GM10266 (cell line): ENCODE measurements around the gene XRCC3.

Experiments
- DNase-seq: peaks from one replicate; pipeline ENCODE4 v3.0.0; 2012; ENCODE audit errors: extremely low spot score
- TF ChIP-seq, protein P1 (sequence below): IDR thresholded peaks from 2 replicates; pipeline ENCODE4 v1.5.1; 2012; ENCODE audit warnings: mild to moderate bottlenecking, low read depth; ENCODE audit not compliant: control insufficient read depth, insufficient read depth; ENCODE audit errors: missing control alignments

Gene XRCC3

DNA sequence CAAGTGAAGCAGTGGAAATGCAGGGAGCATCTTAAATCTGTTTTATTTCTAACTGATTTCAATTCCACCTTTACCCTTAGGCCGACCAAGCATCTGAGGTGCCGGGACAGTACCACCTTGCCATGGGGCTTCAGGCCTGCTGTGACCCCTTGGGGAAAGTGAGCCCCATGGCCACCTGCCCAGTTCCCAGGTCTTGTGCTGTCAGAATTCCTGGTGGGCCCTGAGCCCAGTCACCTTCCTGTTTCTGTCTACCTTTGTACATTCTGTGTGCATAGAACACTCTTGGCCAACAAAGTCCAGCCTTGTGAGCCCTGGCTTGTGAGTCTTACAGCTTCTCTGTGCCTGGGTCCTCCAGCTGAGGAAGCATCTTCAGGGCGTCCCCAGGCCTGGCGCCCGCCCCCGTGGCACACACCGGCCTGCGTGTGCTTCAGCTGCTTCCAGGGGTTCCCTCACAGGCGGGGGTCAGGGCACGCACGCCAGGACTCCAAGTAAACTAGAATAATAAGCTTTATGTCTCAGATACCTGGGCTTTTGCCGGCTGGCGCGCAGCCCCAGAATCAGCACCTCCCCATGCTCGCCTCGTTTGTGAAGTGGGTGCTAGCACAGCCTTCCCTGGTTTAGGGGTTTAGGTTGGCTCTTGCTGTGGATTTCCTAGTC is 10.6 kb upstream of the XRCC3 start:
- DNase-seq: no peak
- TF ChIP-seq, protein P1, sequence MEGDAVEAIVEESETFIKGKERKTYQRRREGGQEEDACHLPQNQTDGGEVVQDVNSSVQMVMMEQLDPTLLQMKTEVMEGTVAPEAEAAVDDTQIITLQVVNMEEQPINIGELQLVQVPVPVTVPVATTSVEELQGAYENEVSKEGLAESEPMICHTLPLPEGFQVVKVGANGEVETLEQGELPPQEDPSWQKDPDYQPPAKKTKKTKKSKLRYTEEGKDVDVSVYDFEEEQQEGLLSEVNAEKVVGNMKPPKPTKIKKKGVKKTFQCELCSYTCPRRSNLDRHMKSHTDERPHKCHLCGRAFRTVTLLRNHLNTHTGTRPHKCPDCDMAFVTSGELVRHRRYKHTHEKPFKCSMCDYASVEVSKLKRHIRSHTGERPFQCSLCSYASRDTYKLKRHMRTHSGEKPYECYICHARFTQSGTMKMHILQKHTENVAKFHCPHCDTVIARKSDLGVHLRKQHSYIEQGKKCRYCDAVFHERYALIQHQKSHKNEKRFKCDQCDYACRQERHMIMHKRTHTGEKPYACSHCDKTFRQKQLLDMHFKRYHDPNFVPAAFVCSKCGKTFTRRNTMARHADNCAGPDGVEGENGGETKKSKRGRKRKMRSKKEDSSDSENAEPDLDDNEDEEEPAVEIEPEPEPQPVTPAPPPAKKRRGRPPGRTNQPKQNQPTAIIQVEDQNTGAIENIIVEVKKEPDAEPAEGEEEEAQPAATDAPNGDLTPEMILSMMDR: no peak

DNA sequence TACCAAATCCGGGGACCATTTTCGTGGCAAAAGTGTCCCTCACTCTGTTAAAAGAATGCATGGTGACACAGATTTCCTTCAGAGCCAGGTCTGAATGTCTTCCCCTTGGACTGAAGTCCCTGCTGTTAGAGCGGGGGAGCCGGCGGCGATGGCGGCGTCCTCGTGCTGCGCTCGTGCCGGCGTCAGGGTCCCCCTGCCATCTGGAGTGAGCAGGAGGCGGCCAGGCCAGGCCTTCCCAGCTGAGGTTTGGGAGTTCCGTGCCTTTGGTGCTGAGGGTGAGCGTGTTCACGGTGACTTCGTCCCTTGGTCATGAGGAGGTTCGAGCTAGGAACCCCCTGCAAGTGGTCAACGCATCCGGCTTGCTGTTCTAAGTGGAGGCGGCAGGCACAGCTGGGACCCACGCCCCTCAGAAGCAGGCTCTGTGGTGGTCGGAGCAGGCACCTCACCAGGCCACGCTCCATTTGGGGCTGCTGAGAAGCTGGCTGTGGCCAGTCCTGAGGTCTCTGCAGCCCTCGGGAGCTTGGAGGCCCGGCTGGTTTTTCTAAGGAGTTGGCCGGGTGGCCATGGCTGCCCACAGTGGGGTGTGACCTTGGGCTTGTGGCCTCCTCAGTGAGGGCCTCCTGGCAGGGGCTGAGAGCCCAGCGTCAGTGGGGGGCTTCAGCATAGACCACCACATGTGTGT is 9.9 kb upstream of the XRCC3 start:
- no peak for DNase-seq
- TF ChIP-seq, protein P1: no peak

GRCh38 chr14:103724116-103724515 is 8.9 kb upstream of the XRCC3 start:
- TF ChIP-seq, protein P1: no peak
- DNase-seq: no peak

DNA sequence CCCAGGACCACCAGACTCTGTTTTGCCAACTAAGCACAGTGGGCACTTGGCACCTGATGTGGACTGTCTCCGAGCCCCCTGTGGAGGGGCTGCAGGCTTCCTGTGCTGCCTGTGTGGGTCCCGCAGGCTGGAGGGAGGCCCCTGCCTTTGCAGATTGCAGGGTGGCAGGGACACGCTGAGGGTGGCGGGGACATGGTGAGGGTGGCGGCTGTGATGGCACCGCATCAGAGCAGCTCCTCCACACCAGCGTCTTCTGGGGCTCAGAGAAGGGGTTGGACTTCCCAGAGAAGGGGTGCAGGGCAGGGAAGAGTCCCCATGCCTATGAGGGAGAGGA is 8.5 kb upstream of the XRCC3 start:
- TF ChIP-seq, protein P1: no peak
- DNase-seq: no peak

GRCh38 chr14:103721334-103722120 is 6.3 kb upstream of the XRCC3 start:
- TF ChIP-seq, protein P1: no peak
- DNase-seq: no peak

DNA sequence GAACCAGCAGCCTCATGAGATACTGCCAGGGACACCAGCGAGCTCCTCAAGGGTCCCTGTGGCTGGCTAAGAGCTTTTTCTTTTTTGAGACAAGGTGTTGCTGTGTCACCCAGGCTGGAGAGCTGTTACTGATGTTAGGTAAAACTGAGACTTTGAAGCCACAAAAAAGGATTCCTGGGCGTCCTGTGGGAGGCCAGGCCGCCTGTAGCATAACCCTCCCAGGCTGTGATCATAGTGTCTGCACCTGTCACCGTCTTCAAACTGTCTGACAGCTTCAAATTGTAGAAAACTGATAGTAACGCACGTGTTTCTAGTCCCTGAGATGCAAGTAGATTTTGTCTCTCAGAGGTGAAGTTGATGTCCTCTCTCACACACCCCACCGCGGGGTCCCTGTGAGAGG is 4.5 kb upstream of the XRCC3 start:
- DNase-seq: no peak
- TF ChIP-seq, protein P1: no peak

DNA sequence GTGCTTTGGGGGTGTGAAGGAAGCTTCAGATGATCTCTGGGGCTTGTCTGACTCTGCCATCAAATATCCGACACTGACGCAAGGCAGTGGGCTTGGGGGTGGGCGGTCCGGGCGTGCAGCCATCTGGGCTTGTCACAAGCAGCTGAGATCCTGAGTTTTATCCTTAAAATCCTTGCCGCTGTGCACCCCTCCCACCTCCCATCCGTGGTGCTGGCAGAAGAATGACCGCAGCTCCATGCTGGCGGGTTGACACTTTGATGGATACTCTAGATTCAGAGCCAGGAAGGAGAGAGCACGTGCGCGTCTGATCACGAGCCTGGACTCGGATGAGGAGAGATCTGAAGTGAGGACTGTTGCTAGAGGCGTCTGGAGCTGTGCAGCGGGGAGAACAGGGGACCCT is 3.3 kb upstream of the XRCC3 start:
- TF ChIP-seq, protein P1: no peak
- DNase-seq: no peak
